IPS DF 6.9 (cell line): ENCODE results near the gene MICALL1.

Source experiments
- DNase-seq: peaks from one replicate; pipeline ENCODE4 v3.0.0-alpha.2; 2013; ENCODE audit warnings: low read depth, low spot score
- H3K27ac ChIP-seq: one replicate; pipeline ENCODE4 v1.5.1; 2013; ENCODE audit warnings: low read length, control low read depth
- H3K27me3 ChIP-seq: 2 replicates; pipeline ENCODE4 v1.6.1; 2013; ENCODE audit warnings: mild to moderate bottlenecking, low read length; ENCODE audit not compliant: control insufficient read depth, insufficient read depth
- H3K36me3 ChIP-seq: 2 replicates; pipeline ENCODE4 v1.6.1; 2013; ENCODE audit warnings: low read length; ENCODE audit not compliant: control insufficient read depth, insufficient read depth
- H3K4me1 ChIP-seq: 2 replicates; pipeline ENCODE4 v1.6.1; 2013; ENCODE audit warnings: low read length; ENCODE audit not compliant: control insufficient read depth, insufficient read depth
- H3K4me3 ChIP-seq: 2 replicates; pipeline ENCODE4 v1.5.1; 2013; ENCODE audit warnings: mild to moderate bottlenecking, low read length
- H3K9me3 ChIP-seq: 2 replicates; pipeline ENCODE4 v1.6.1; 2013; ENCODE audit warnings: low read length, inconsistent platforms; ENCODE audit not compliant: control insufficient read depth, insufficient read depth
- WGBS: extraction: QIAGEN DNeasy Blood & Tissue Kit; methylation state at CpG from one replicate; pipeline ENCODE4 v1.1.7; 2013; ENCODE audit warnings: mixed read lengths, missing lambda C conversion rate; ENCODE audit not compliant: insufficient read length, insufficient coverage; 5-methylcytosine and 5-hydroxymethylcytosine counted together

MICALL1 gene

GRCh38 chr22:37985050-37985585, 79.0 kb downstream of the MICALL1 start:
- no peak overlapping the region for H3K4me3 ChIP-seq
- no peak for DNase-seq
- H3K9me3 ChIP-seq = no peaks in the 10 kb centered on the region
- WGBS = no CpG with 5 or more reads among the region's 9 CpGs
- H3K27me3 ChIP-seq = peaks cover 2% of the 10 kb centered on the region
- no peaks in the 10 kb centered on the region for H3K36me3 ChIP-seq
- no peak overlapping the region for H3K27ac ChIP-seq
- peaks cover 6% of the 10 kb centered on the region for H3K4me1 ChIP-seq

- H3K36me3 ChIP-seq = no peaks in the 10 kb centered on the region
- H3K4me1 ChIP-seq = peaks cover 6% of the 10 kb centered on the region
- no CpG with 5 or more reads among the region's 27 CpGs for WGBS
Observed at GRCh38 chr22:37985751-37986281, 79.7 kb downstream of the MICALL1 start.

GRCh38 chr22:37986371-37986770, 80.3 kb downstream of the MICALL1 start:
- no peaks in the 10 kb centered on the region for H3K9me3 ChIP-seq
- H3K4me1 ChIP-seq = peaks cover 6% of the 10 kb centered on the region
- no peak for DNase-seq
- WGBS = no CpG with 5 or more reads among the region's 7 CpGs
- no peaks in the 10 kb centered on the region for H3K36me3 ChIP-seq
- no peak overlapping the region for H3K27ac ChIP-seq
- H3K4me3 ChIP-seq = no peak overlapping the region
- H3K27me3 ChIP-seq = peaks cover 2% of the 10 kb centered on the region

More at GRCh38 chr22:37985751-37986281, 79.7 kb downstream of the MICALL1 start:
- Histone ChIP-seq H3K27me3 (peaks cover 2% of the 10 kb centered on the region), H3K9me3 (no peaks in the 10 kb centered on the region), H3K27ac (no peak overlapping the region), H3K4me3 (no peak overlapping the region)
- no peak for DNase-seq

- H3K4me3 ChIP-seq = no peak overlapping the region
- no peaks in the 10 kb centered on the region for H3K36me3 ChIP-seq
- no CpG with 5 or more reads among the region's 14 CpGs for WGBS
- H3K27ac ChIP-seq = no peak overlapping the region
- peaks cover 8% of the 10 kb centered on the region for H3K4me1 ChIP-seq
- H3K9me3 ChIP-seq = no peaks in the 10 kb centered on the region
- H3K27me3 ChIP-seq = no peaks in the 10 kb centered on the region
- no peak for DNase-seq
Observed at GRCh38 chr22:37989146-37990045, 83.3 kb downstream of the MICALL1 start.

GRCh38 chr22:37990301-37990700, 84.2 kb downstream of the MICALL1 start:
- Histone ChIP-seq H3K9me3 (no peaks in the 10 kb centered on the region), H3K36me3 (no peaks in the 10 kb centered on the region), H3K27me3 (no peaks in the 10 kb centered on the region), H3K4me1 (peaks cover 1% of the 10 kb centered on the region; the same call in 1 of the 2 replicates), H3K27ac (no peak overlapping the region), H3K4me3 (no peak overlapping the region)
- no CpG with 5 or more reads among the region's 5 CpGs for WGBS
- no peak for DNase-seq

- Histone ChIP-seq H3K36me3 (no peaks in the 10 kb centered on the region), H3K27me3 (no peaks in the 10 kb centered on the region), H3K4me1 (peaks cover 1% of the 10 kb centered on the region; the same call in 1 of the 2 replicates), H3K9me3 (no peaks in the 10 kb centered on the region), H3K27ac (no peak overlapping the region), H3K4me3 (no peak overlapping the region)
- no peak for DNase-seq
- WGBS = no CpG with 5 or more reads among the region's 7 CpGs
Observed at GRCh38 chr22:37990862-37991261, 84.8 kb downstream of the MICALL1 start.

GRCh38 chr22:37991731-37992442, 85.8 kb downstream of the MICALL1 start:
- H3K4me1 ChIP-seq = peaks cover 1% of the 10 kb centered on the region; the same call in 1 of the 2 replicates
- no peak for DNase-seq
- H3K27ac ChIP-seq = no peak overlapping the region
- WGBS = no CpG with 5 or more reads among the region's 6 CpGs
- H3K9me3 ChIP-seq = no peaks in the 10 kb centered on the region
- H3K4me3 ChIP-seq = no peak overlapping the region
- H3K36me3 ChIP-seq = no peaks in the 10 kb centered on the region
- no peaks in the 10 kb centered on the region for H3K27me3 ChIP-seq
